GM12874 (cell line): Measurements from ENCODE around the gene YLPM1.

Source experiments
- CTCF ChIP-seq: IDR thresholded peaks from 2 replicates; pipeline ENCODE4 v1.5.1; 2011; ENCODE audit warnings: low read depth, mild to moderate bottlenecking, control low read depth, low read length, moderate library complexity; ENCODE audit not compliant: insufficient read depth

Gene YLPM1

GRCh38 chr14:74882103-74882920 lies 119.2 kb downstream of the YLPM1 start:
- no peak for TF ChIP-seq CTCF
